UCSD-AML1 (cell line): ENCODE data around the gene OR6Y1.

ENCODE experiments used
- DNase-seq: peaks from one replicate; lab custom pipeline; 2025; ENCODE audit not compliant: unreplicated experiment; lab: John Stamatoyannopoulos, UW

OR6Y1 gene

GRCh38 chr1:158554352-158554751 is at the start of gene OR6Y1:
OR6Y1 (minus strand) TSS chr1:158554405; CDS start chr1:158548105, 6,300 bp downstream.
- DNase-seq, result no peak

GRCh38 chr1:158600735-158601134 is 46.5 kb upstream of the OR6Y1 start:
- no peak for DNase-seq

- no peak for DNase-seq
These were observed 32.7 kb upstream of the OR6Y1 start for GRCh38 chr1:158586942-158587341.

GRCh38 chr1:158583962-158584361 is 29.8 kb upstream of the OR6Y1 start:
- DNase-seq, result no peak

- no peak for DNase-seq
These were observed 25.5 kb upstream of the OR6Y1 start, which contains the start of gene OR10X1 for GRCh38 chr1:158579733-158580132. OR10X1 (minus strand) TSS chr1:158579899; CDS start chr1:158579899, 0 bp downstream.

GRCh38 chr1:158577561-158577960 is 23.4 kb upstream of the OR6Y1 start:
- DNase-seq, result no peak

- no peak for DNase-seq
These were observed 18.0 kb upstream of the OR6Y1 start for GRCh38 chr1:158572226-158572625.

GRCh38 chr1:158570480-158570879 is 16.3 kb upstream of the OR6Y1 start, which contains the start of gene OR6P1:
OR6P1 (minus strand) TSS chr1:158570580; CDS start chr1:158563604, 6,976 bp downstream.
- DNase-seq, result no peak

GRCh38 chr1:158564608-158565007 is 10.4 kb upstream of the OR6Y1 start:
- DNase-seq, result no peak

GRCh38 chr1:158563853-158564252 is 9.6 kb upstream of the OR6Y1 start:
- DNase-seq, result no peak

- no peak for DNase-seq
These were observed 5.5 kb upstream of the OR6Y1 start for GRCh38 chr1:158559696-158560095.

- no peak for DNase-seq
These were observed 1.9 kb downstream of the OR6Y1 start for GRCh38 chr1:158552296-158552695.

GRCh38 chr1:158547533-158547932 is 6.7 kb downstream of the OR6Y1 start:
- DNase-seq, result no peak

GRCh38 chr1:158537609-158538008 is 16.6 kb downstream of the OR6Y1 start:
- no peak for DNase-seq

- DNase-seq, result no peak
These were observed 19.7 kb downstream of the OR6Y1 start for GRCh38 chr1:158534496-158534895.

- DNase-seq, result no peak
These were observed 26.9 kb downstream of the OR6Y1 start for GRCh38 chr1:158527190-158527815.

- no peak for DNase-seq
These were observed 32.5 kb downstream of the OR6Y1 start for GRCh38 chr1:158521666-158522058.

- no peak for DNase-seq
These were observed 33.1 kb downstream of the OR6Y1 start for GRCh38 chr1:158520955-158521665.

GRCh38 chr1:158520021-158520420 is 34.2 kb downstream of the OR6Y1 start:
- DNase-seq, result no peak

GRCh38 chr1:158516966-158517365 is 37.2 kb downstream of the OR6Y1 start:
- no peak for DNase-seq

GRCh38 chr1:158509471-158510156 is 44.6 kb downstream of the OR6Y1 start:
- DNase-seq, result no peak

- DNase-seq, result no peak
These were observed 46.7 kb downstream of the OR6Y1 start for GRCh38 chr1:158507511-158507910.
